K562 (cell line): Measurements from ENCODE around the gene GALNT5. TPM values are rescaled to one million over a fixed set of nuclear protein-coding genes. Genes with fewer than 3 reads are reported as not detected.

Experiments used
- ARHGAP35 ChIP-seq: fragments of 450-650 bp; IDR thresholded peaks from 2 replicates; pipeline ENCODE4 v1.6.1; 2018; ENCODE audit not compliant: partially characterized antibody
- BDP1 ChIP-seq: IDR thresholded peaks from 3 replicates; pipeline ENCODE4 v1.6.1; 2011; ENCODE audit not compliant: insufficient read length, insufficient read depth
- CHAMP1 ChIP-seq: fragments of 450-650 bp; IDR thresholded peaks from 2 replicates; pipeline ENCODE4 v1.6.1; 2016; ENCODE audit warnings: mild to moderate bottlenecking
- COPS2 ChIP-seq: fragments of 450-650 bp; conservative IDR thresholded peaks from 2 replicates; pipeline ENCODE4 v1.6.1; 2016; ENCODE audit warnings: mild to moderate bottlenecking, moderate library complexity
- EGR1 ChIP-seq: fragments of 450-650 bp; conservative IDR thresholded peaks from 2 replicates; pipeline ENCODE4 v1.6.1; 2017; ENCODE audit warnings: mild to moderate bottlenecking
- EHMT2 ChIP-seq: fragments of 450-650 bp; IDR thresholded peaks from 2 replicates; pipeline ENCODE4 v1.6.1; 2018; ENCODE audit warnings: antibody characterized with exemption
- EP400 ChIP-seq: fragments of 450-650 bp; IDR thresholded peaks from 2 replicates; pipeline ENCODE4 v1.6.1; 2017; ENCODE audit warnings: antibody characterized with exemption, mild to moderate bottlenecking, moderate library complexity
- GABPB1 ChIP-seq: sonication (generic); formaldehyde crosslinking; IDR thresholded peaks from 2 replicates; pipeline ENCODE4 v1.8.0; 2022; ENCODE audit warnings: mild to moderate bottlenecking, missing genetic modification reagents
- GATAD2A ChIP-seq: fragments of 450-650 bp; IDR thresholded peaks from 2 replicates; pipeline ENCODE4 v1.6.1; 2017
- KDM5B ChIP-seq: fragments of 200-600 bp; sonication (generic); IDR thresholded peaks from 2 replicates; pipeline ENCODE4 v1.6.1; 2012; ENCODE audit warnings: low read depth, mild to moderate bottlenecking, moderate library complexity, low read length, control low read depth, inconsistent platforms; ENCODE audit not compliant: insufficient replicate concordance
- LARP7 ChIP-seq: fragments of 450-650 bp; IDR thresholded peaks from 2 replicates; pipeline ENCODE4 v1.6.1; 2016
- MAX ChIP-seq: sonication (generic); formaldehyde crosslinking; IDR thresholded peaks from 2 replicates; pipeline ENCODE4 v1.9.0; 2022; ENCODE audit warnings: mild to moderate bottlenecking, missing genetic modification reagents
- MYNN ChIP-seq, 2 experiments: sonication (generic); formaldehyde crosslinking in 1 of 2; IDR thresholded peaks; 2 replicates each; pipeline versions ENCODE4 v1.5.0 to v1.6.1; 2016 to 2020; ENCODE audit warnings: antibody characterized with exemption in 1 of 2, missing genetic modification reagents in 1 of 2
- OTX1 ChIP-seq: fragments of 450-650 bp; formaldehyde crosslinking; IDR thresholded peaks from 2 replicates; pipeline ENCODE4 v1.4.0; 2022; ENCODE audit warnings: mild to moderate bottlenecking
- PHB ChIP-seq: fragments of 250-450 bp; sonication (Bioruptor Pico); IDR thresholded peaks from 2 replicates; pipeline ENCODE4 v1.5.0; 2021
- SPI1 ChIP-seq: IDR thresholded peaks from 2 replicates; pipeline ENCODE4 v1.6.1; 2011; ENCODE audit warnings: low read depth, low read length, control low read depth, borderline replicate concordance
- SRF ChIP-seq, 2 experiments: fragments of 250-450, 450-650 bp in 1 of 2; sonication (Bioruptor Pico) in 1 of 2; sonication (generic) in 1 of 2; formaldehyde crosslinking; IDR thresholded peaks; 2 replicates each; pipeline versions ENCODE4 v1.5.0 to v1.5.1; 2020 to 2022; ENCODE audit warnings: mild to moderate bottlenecking in 1 of 2, missing genetic modification reagents in 1 of 2
- SUPT5H ChIP-seq: fragments of 450-650 bp; IDR thresholded peaks from 2 replicates; pipeline ENCODE4 v1.6.1; 2016
- TARDBP ChIP-seq: fragments of 450-650 bp; IDR thresholded peaks from 2 replicates; pipeline ENCODE4 v1.6.1; 2016
- USF2 ChIP-seq: sonication (generic); formaldehyde crosslinking; IDR thresholded peaks from 2 replicates; pipeline ENCODE4 v1.5.0; 2020; ENCODE audit warnings: missing genetic modification reagents
- ZBTB49 ChIP-seq: sonication (generic); formaldehyde crosslinking; IDR thresholded peaks from 2 replicates; pipeline ENCODE4 v1.8.0; 2022; ENCODE audit warnings: missing genetic modification reagents, mild to moderate bottlenecking, borderline replicate concordance
- ZNF512 ChIP-seq: IDR thresholded peaks from 2 replicates; pipeline ENCODE4 v1.6.1; 2016; ENCODE audit warnings: missing genetic modification characterization, missing compliant biosample characterization
- polyA plus RNA-seq, 8 experiments: library from polyadenylated mRNA; depleted of rRNA in 4 of 8; stranded (reverse) in 5 of 8; unstranded in 3 of 8; fragments of >200 nt; fragmentation: Nextera tagmentation in 2 of 8; fragmentation: Illumina TruSeq in 1 of 8; extraction: Ambion mirVana in 2 of 8; extraction: Trizol in 1 of 8; gene quantifications; 2 replicates each; pipeline versions ENCODE4 v1.2.1 to v1.2.3, GENCODE V29; 2011 to 2014; ENCODE audit warnings: inconsistent platforms in 1 of 8, missing spikeins in 1 of 8
- total RNA-seq, 7 experiments: library from RNA; depleted of rRNA in 6 of 7; stranded (reverse); fragments of >200 nt in 6 of 7; fragmentation: Illumina TruSeq in 2 of 7; extraction: Trizol in 2 of 7; gene quantifications; 2 replicates each; pipeline versions ENCODE4 v1.2.1 to v1.2.3, GENCODE V29; 2011 to 2021; ENCODE audit warnings: low replicate concordance in 1 of 7

Gene GALNT5
- total and polyA plus RNA-seq, 9 of the 15 experiments (the other 6 are each of a cell fraction or from before 2014, with no cell fraction given) = 21.6 to 73.0 (median 54.7) TPM

- TF ChIP-seq COPS2 (no peak), USF2 (CRISPR knock-in tag) (no peak), EHMT2 (peak; percentile 51; the same call in 1 of the 2 replicates), OTX1 (CRISPR knock-in tag) (no peak), CHAMP1 (no peak), EP400 (no peak), KDM5B (peak; percentile 79), BDP1 (no peak), EGR1 (no peak), LARP7 (no peak), ZBTB49 (CRISPR knock-in tag) (no peak), SPI1 (peak; percentile 29; the same call in 1 of the 2 replicates), SUPT5H (peak; percentile 81), PHB (CRISPR knock-in tag) (no peak), TARDBP (no peak), MAX (CRISPR knock-in tag) (no peak), ARHGAP35 (no peak), ZNF512 (no peak), SRF (CRISPR knock-in tag; IDR thresholded peaks at IDR 0.05) (peak in 1 of 2 experiments; percentile 63; a peak in 3 of 4 replicates), MYNN (IDR thresholded peaks at IDR 0.05) (no peak), MYNN (CRISPR knock-in tag; IDR thresholded peaks at IDR 0.05) (no peak), GABPB1 (no peak), GATAD2A (no peak)
Measured at GRCh38 chr2:157257312-157258252, at the start of gene GALNT5 (continued).
